Esophagus (tissue), 2 donors: ENCODE results near the gene KCNK3. TPM values are rescaled to one million over a fixed set of nuclear protein-coding genes. Genes with fewer than 3 reads are reported as not detected.

Source experiments
- H3K27ac ChIP-seq, 2 donors: one replicate each; pipeline ENCODE4 v1.5.1; 2013; ENCODE audit warnings: low read depth in 2 of 2, mild to moderate bottlenecking in 2 of 2, inconsistent platforms in 1 of 2, low read length in 1 of 2, moderate library complexity in 1 of 2
- H3K27me3 ChIP-seq, 2 donors: one replicate each; pipeline ENCODE4 v1.6.1; 2013; ENCODE audit warnings: low read length in 2 of 2, control low read depth in 1 of 2, mild to moderate bottlenecking in 1 of 2; ENCODE audit not compliant: insufficient read depth in 2 of 2, control insufficient read depth in 1 of 2
- H3K36me3 ChIP-seq, 2 donors: one replicate each; pipeline ENCODE4 v1.6.1; 2013; ENCODE audit warnings: low read length in 1 of 2; ENCODE audit not compliant: control insufficient read depth in 2 of 2, insufficient read depth in 2 of 2
- H3K4me1 ChIP-seq, 2 donors: one replicate each; pipeline ENCODE4 v1.6.1; 2013; ENCODE audit warnings: low read length in 1 of 2; ENCODE audit not compliant: control insufficient read depth in 2 of 2, insufficient read depth in 2 of 2
- H3K4me3 ChIP-seq, 2 donors: one replicate each; pipeline ENCODE4 v1.5.1; 2013; ENCODE audit warnings: low read length in 2 of 2, mild to moderate bottlenecking in 2 of 2, low read depth in 1 of 2, moderate library complexity in 1 of 2
- H3K9me3 ChIP-seq, 2 donors: one replicate each; pipeline ENCODE4 v1.6.1; 2013; ENCODE audit warnings: mild to moderate bottlenecking in 2 of 2, low read depth in 1 of 2, low read length in 1 of 2, moderate library complexity in 1 of 2; ENCODE audit not compliant: control insufficient read depth in 2 of 2, insufficient read depth in 1 of 2
- WGBS, 2 donors: extraction: QIAGEN DNeasy Blood & Tissue Kit; methylation state at CpG; one replicate each; pipeline ENCODE4 v1.1.7; 2013; 5-methylcytosine and 5-hydroxymethylcytosine counted together
- polyA plus RNA-seq, 2 donors: library from polyadenylated mRNA; stranded (reverse); fragments of 200-250 nt; gene quantifications; one replicate each; pipeline ENCODE4 v1.2.3, GENCODE V29; 2013
- donor health status: healthy with polysubstance abuse.
- donor health status: Bipolar disorder and iron deficiency.

Gene KCNK3
- polyA plus RNA-seq, 2 donors, result 0.16 to 0.76 TPM

- H3K9me3 ChIP-seq, result no peaks in the 10 kb centered on the region
- H3K36me3 ChIP-seq, result no peaks in the 10 kb centered on the region
- 84 to 85% methylated on average over 9 of the region's 9 CpGs for WGBS, 2 donors
- H3K27ac ChIP-seq, result no peak overlapping the region
- H3K4me1 ChIP-seq, result no peaks in the 10 kb centered on the region
- H3K4me3 ChIP-seq, result no peak overlapping the region
- H3K27me3 ChIP-seq, result no peaks in the 10 kb centered on the region
Measured at GRCh38 chr2:26733413-26733812, 40.9 kb downstream of the KCNK3 start.

GRCh38 chr2:26735097-26735496, 42.6 kb downstream of the KCNK3 start:
- Histone ChIP-seq H3K9me3 (no peaks in the 10 kb centered on the region), H3K27ac (no peak overlapping the region), H3K36me3 (no peaks in the 10 kb centered on the region), H3K4me3 (no peak overlapping the region), H3K4me1 (no peaks in the 10 kb centered on the region), H3K27me3 (no peaks in the 10 kb centered on the region)
- 49 to 52% methylated on average over 5 of the region's 5 CpGs for WGBS, 2 donors

- WGBS, 2 donors, result 64 to 69% methylated on average over 8 of the region's 8 CpGs
- no peaks in the 10 kb centered on the region for H3K27me3 ChIP-seq
Measured at GRCh38 chr2:26735883-26736588, 43.5 kb downstream of the KCNK3 start.

GRCh38 chr2:26737221-26737620, 44.7 kb downstream of the KCNK3 start:
- Histone ChIP-seq H3K36me3 (no peaks in the 10 kb centered on the region), H3K4me1 (no peaks in the 10 kb centered on the region), H3K9me3 (no peaks in the 10 kb centered on the region), H3K27ac (no peak overlapping the region), H3K4me3 (no peak overlapping the region), H3K27me3 (no peaks in the 10 kb centered on the region)
- WGBS, 2 donors, result 92% methylated on average over 4 of the region's 4 CpGs

More at GRCh38 chr2:26735883-26736588, 43.5 kb downstream of the KCNK3 start:
- Histone ChIP-seq H3K4me3 (no peak overlapping the region), H3K4me1 (no peaks in the 10 kb centered on the region), H3K9me3 (no peaks in the 10 kb centered on the region), H3K36me3 (no peaks in the 10 kb centered on the region), H3K27ac (no peak overlapping the region)

- H3K27ac ChIP-seq, result no peak overlapping the region
- H3K9me3 ChIP-seq, result no peaks in the 10 kb centered on the region
- WGBS, 2 donors, result 80 to 81% methylated on average over 4 of the region's 4 CpGs
- no peaks in the 10 kb centered on the region for H3K4me1 ChIP-seq
- no peak overlapping the region for H3K4me3 ChIP-seq
- no peaks in the 10 kb centered on the region for H3K27me3 ChIP-seq
- H3K36me3 ChIP-seq, result no peaks in the 10 kb centered on the region
Measured at GRCh38 chr2:26738481-26738880, 46.0 kb downstream of the KCNK3 start.

GRCh38 chr2:26739514-26739913, 47.0 kb downstream of the KCNK3 start:
- no peaks in the 10 kb centered on the region for H3K9me3 ChIP-seq
- WGBS, 2 donors, result 95 to 96% methylated on average over 7 of the region's 7 CpGs
- no peaks in the 10 kb centered on the region for H3K4me1 ChIP-seq
- no peaks in the 10 kb centered on the region for H3K27me3 ChIP-seq
- no peak overlapping the region for H3K27ac ChIP-seq
- no peak overlapping the region for H3K4me3 ChIP-seq
- no peaks in the 10 kb centered on the region for H3K36me3 ChIP-seq

- no peak overlapping the region for H3K27ac ChIP-seq
- no peaks in the 10 kb centered on the region for H3K27me3 ChIP-seq
- no peaks in the 10 kb centered on the region for H3K4me1 ChIP-seq
- no peak overlapping the region for H3K4me3 ChIP-seq
- 92 to 93% methylated on average over 6 of the region's 6 CpGs for WGBS, 2 donors
- H3K36me3 ChIP-seq, result no peaks in the 10 kb centered on the region
- H3K9me3 ChIP-seq, result no peaks in the 10 kb centered on the region
Measured at GRCh38 chr2:26740346-26740745, 47.8 kb downstream of the KCNK3 start.

- 51 to 61% methylated on average over 8 of the region's 8 CpGs for WGBS, 2 donors
Measured at GRCh38 chr2:26740890-26741302, 48.4 kb downstream of the KCNK3 start.

GRCh38 chr2:26742048-26742770, 49.7 kb downstream of the KCNK3 start:
- Histone ChIP-seq H3K27me3 (no peaks in the 10 kb centered on the region), H3K27ac (no peak overlapping the region), H3K36me3 (no peaks in the 10 kb centered on the region), H3K9me3 (no peaks in the 10 kb centered on the region), H3K4me1 (no peaks in the 10 kb centered on the region), H3K4me3 (no peak overlapping the region)
- 91 to 94% methylated on average over 15 of the region's 15 CpGs for WGBS, 2 donors

More at GRCh38 chr2:26740890-26741302, 48.4 kb downstream of the KCNK3 start:
- H3K4me1 ChIP-seq, result no peaks in the 10 kb centered on the region
- H3K9me3 ChIP-seq, result no peaks in the 10 kb centered on the region
- no peak overlapping the region for H3K27ac ChIP-seq
- no peak overlapping the region for H3K4me3 ChIP-seq
- no peaks in the 10 kb centered on the region for H3K27me3 ChIP-seq
- no peaks in the 10 kb centered on the region for H3K36me3 ChIP-seq

- Histone ChIP-seq H3K4me3 (no peak overlapping the region), H3K27ac (no peak overlapping the region), H3K9me3 (no peaks in the 10 kb centered on the region), H3K4me1 (no peaks in the 10 kb centered on the region), H3K27me3 (no peaks in the 10 kb centered on the region), H3K36me3 (no peaks in the 10 kb centered on the region)
- WGBS, 2 donors, result 81 to 88% methylated on average over 3 of the region's 3 CpGs
Measured at GRCh38 chr2:26743852-26744251, 51.3 kb downstream of the KCNK3 start.
